Measurements from ENCODE around the gene KRTAP10-7. TPM values are rescaled to one million over a fixed set of nuclear protein-coding genes. Genes with fewer than 3 reads are reported as not detected.

KRTAP10-7 gene
- total RNA-seq, 2 experiments from 2014 or later, result not detected

GRCh38 chr21:44650973-44651675 is 50.7 kb downstream of the KRTAP10-7 start:
- Mint-ChIP-seq H3K4me1 (ENCODE audit: low read depth) (peaks cover 28% of the 10 kb centered on the region), H3K4me3 (no peak overlapping the region), H3K36me3 (ENCODE audit: low read depth) (peaks cover 6% of the 10 kb centered on the region), H3K27me3 (no peaks in the 10 kb centered on the region), H3K27ac (no peak overlapping the region), H3K9me3 (peaks cover 20% of the 10 kb centered on the region)
- ChIA-PET POLR2A (interaction anchor here (0.6 kb wide), 1 partner anchor 562 kb away, joined by 3 read pairs; no protein-coding TSS in a partner anchor), CTCF (no interaction called here)
- DNase-seq (no peak), ATAC-seq (no peak)
- intact Hi-C loops (cut with micrococcal nuclease), result no loop called here
- no peak for TF ChIP-seq CTCF (IDR thresholded peaks at IDR 0.05)

Other genes with a start within 250 kb of the KRTAP10-7 start
- 1 to 10 TPM; 2.6 to 3.7 TPM for gene TRPM2, start 247.0 kb upstream of the KRTAP10-7 start, total RNA-seq
- gene LRRC3, start 145.1 kb upstream of the KRTAP10-7 start, total RNA-seq, result 1 to 10 TPM; 1.8 to 1.9 TPM
- not detected for gene KRTAP10-1, start 60.4 kb upstream of the KRTAP10-7 start, total RNA-seq
- gene KRTAP10-2, start 49.1 kb upstream of the KRTAP10-7 start, total RNA-seq, result not detected
- not detected for gene KRTAP10-3, start 41.8 kb upstream of the KRTAP10-7 start, total RNA-seq
- gene KRTAP10-4, start 26.9 kb upstream of the KRTAP10-7 start, total RNA-seq, result not detected
- gene KRTAP10-5, start 20.0 kb upstream of the KRTAP10-7 start, total RNA-seq, result not detected
- gene KRTAP10-6, start 8.1 kb upstream of the KRTAP10-7 start, total RNA-seq, result not detected
- not detected for gene KRTAP10-8, start 11.5 kb downstream of the KRTAP10-7 start, total RNA-seq
- gene KRTAP10-9, start 26.5 kb downstream of the KRTAP10-7 start, total RNA-seq, result not detected
- not detected for gene KRTAP10-10, start 36.8 kb downstream of the KRTAP10-7 start, total RNA-seq
- not detected for gene KRTAP10-11, start 45.8 kb downstream of the KRTAP10-7 start, total RNA-seq
- not detected for gene KRTAP12-4, start 54.1 kb downstream of the KRTAP10-7 start, total RNA-seq
- not detected for gene KRTAP12-3, start 57.3 kb downstream of the KRTAP10-7 start, total RNA-seq
- not detected for gene KRTAP12-2, start 66.3 kb downstream of the KRTAP10-7 start, total RNA-seq
- not detected for gene KRTAP12-1, start 81.6 kb downstream of the KRTAP10-7 start, total RNA-seq
- not detected for gene KRTAP10-12, start 96.6 kb downstream of the KRTAP10-7 start, total RNA-seq
- not detected for gene TSPEAR, start 111.0 kb downstream of the KRTAP10-7 start, total RNA-seq
- 100 to 1,000 TPM; 113 to 115 TPM for gene UBE2G2, start 201.2 kb downstream of the KRTAP10-7 start, total RNA-seq
- 10 to 100 TPM; 69.8 to 72.9 TPM for gene SUMO3, start 217.5 kb downstream of the KRTAP10-7 start, total RNA-seq

All from activated CD8-positive, alpha-beta T cell treated with anti-CD3 and anti-CD28 coated beads for 36 hours (primary cell).